Activated B cell treated with CpG ODN at 0.5 μM for 24 hours (primary cell): ENCODE results near the gene MAB21L4. TPM values are rescaled to one million over a fixed set of nuclear protein-coding genes. Genes with fewer than 3 reads are reported as not detected.

ENCODE experiments used
- ATAC-seq: fragments of 200-7000 bp; cut with Tn5 transposase; one replicate; pipeline ENCODE4 v1.10.0; 2021; ENCODE audit warnings: low read depth, mild to moderate bottlenecking, moderate library complexity
- CTCF ChIA-PET: fragments of 350-600 bp; sonication (Branson Sonifier 250); formaldehyde crosslinking; loops from one replicate; lab custom pipeline; 2021; ENCODE audit warnings: antibody characterized with exemption; lab: Charles Lee
- POLR2A ChIA-PET: fragments of 350-600 bp; sonication (Branson Sonifier 250); formaldehyde crosslinking; loops from one replicate; lab custom pipeline; 2021; ENCODE audit warnings: antibody characterized with exemption; lab: Charles Lee
- DNase-seq: peaks from one replicate; pipeline ENCODE4 v3.0.0; 2022
- H3K27ac Mint-ChIP-seq: one replicate; pipeline ENCODE4 v1.8.0; 2020; ENCODE audit warnings: mixed read lengths
- H3K27me3 Mint-ChIP-seq: one replicate; pipeline ENCODE4 v1.8.0; 2021; ENCODE audit warnings: mixed read lengths
- H3K36me3 Mint-ChIP-seq: one replicate; pipeline ENCODE4 v1.8.0; 2021; ENCODE audit warnings: low read depth, mixed read lengths
- H3K4me1 Mint-ChIP-seq: one replicate; pipeline ENCODE4 v1.8.0; 2021; ENCODE audit warnings: mixed read lengths
- H3K4me3 Mint-ChIP-seq: one replicate; pipeline ENCODE4 v1.8.0; 2020; ENCODE audit warnings: mild to moderate bottlenecking, mixed read lengths
- H3K9me3 Mint-ChIP-seq: one replicate; pipeline ENCODE4 v1.8.0; 2020; ENCODE audit warnings: mixed read lengths
- CTCF ChIP-seq: fragments of 200-600 bp; IDR thresholded peaks from one replicate; pipeline ENCODE4 v1.8.0; 2022; ENCODE audit warnings: antibody characterized with exemption, mild to moderate bottlenecking
- intact Hi-C: fragments of 100-400 bp; cut with micrococcal nuclease; formaldehyde crosslinking; loops from one replicate; pipeline ENCODE4 v1.15.1; 2024
- total RNA-seq: library from RNA; stranded (reverse); gene quantifications from 2 replicates; pipeline ENCODE4 v1.2.3, GENCODE V29; 2022

Gene MAB21L4
- total RNA-seq, 1 donor from 2014 or later = not detected

GRCh38 chr2:240857039-240858008 lies 38.6 kb downstream of the MAB21L4 start:
- Mint-ChIP-seq H3K4me1 (no peaks in the 10 kb centered on the region), H3K27me3 (peaks cover 8% of the 10 kb centered on the region), H3K36me3 (no peaks in the 10 kb centered on the region), H3K9me3 (peaks cover 10% of the 10 kb centered on the region), H3K4me3 (no peak overlapping the region), H3K27ac (no peak overlapping the region)
- intact Hi-C loops = no loop called here
- ChIA-PET CTCF (no interaction called here), POLR2A (no interaction called here)
- ATAC-seq (no peak), DNase-seq (no peak)
- TF ChIP-seq CTCF = no peak

- CTCF ChIA-PET = no interaction called here
- Mint-ChIP-seq H3K27ac (no peak overlapping the region), H3K4me3 (no peak overlapping the region), H3K9me3 (peaks cover 10% of the 10 kb centered on the region), H3K27me3 (peaks cover 8% of the 10 kb centered on the region), H3K4me1 (no peaks in the 10 kb centered on the region), H3K36me3 (no peaks in the 10 kb centered on the region)
- TF ChIP-seq CTCF = no peak
- ATAC-seq (no peak), DNase-seq (no peak)
- intact Hi-C loops = no loop called here
- POLR2A ChIA-PET = no interaction called here
Measured at GRCh38 chr2:240856151-240856980, 39.6 kb downstream of the MAB21L4 start.

- intact Hi-C loops = no loop called here
- peaks cover 10% of the 10 kb centered on the region for H3K9me3 Mint-ChIP-seq
Measured at GRCh38 chr2:240855670-240856069, 40.3 kb downstream of the MAB21L4 start.

GRCh38 chr2:240852671-240853314 lies 43.2 kb downstream of the MAB21L4 start:
- POLR2A ChIA-PET = interaction anchor here (0.6 kb wide), 1 partner anchor 490 kb away, joined by 6 read pairs; no protein-coding TSS in a partner anchor
- DNase-seq = no peak
- H3K27ac Mint-ChIP-seq = no peak overlapping the region
- H3K4me1 Mint-ChIP-seq = no peaks in the 10 kb centered on the region
- no peaks in the 10 kb centered on the region for H3K36me3 Mint-ChIP-seq
- no peaks in the 10 kb centered on the region for H3K27me3 Mint-ChIP-seq
- peaks cover 12% of the 10 kb centered on the region for H3K9me3 Mint-ChIP-seq
- no peak for TF ChIP-seq CTCF
- no peak for ATAC-seq
- intact Hi-C loops = loop anchor here (5.0 kb wide), 1 partner anchor 880 kb away; the partner anchor contains the start of gene D2HGDH
- CTCF ChIA-PET = no interaction called here
- no peak overlapping the region for H3K4me3 Mint-ChIP-seq

More at GRCh38 chr2:240855670-240856069, 40.3 kb downstream of the MAB21L4 start:
- no peaks in the 10 kb centered on the region for H3K36me3 Mint-ChIP-seq
- H3K27me3 Mint-ChIP-seq = peaks cover 4% of the 10 kb centered on the region
- ChIA-PET CTCF (no interaction called here), POLR2A (no interaction called here)
- no peaks in the 10 kb centered on the region for H3K4me1 Mint-ChIP-seq
- no peak for TF ChIP-seq CTCF
- H3K27ac Mint-ChIP-seq = no peak overlapping the region
- no peak for ATAC-seq
- no peak overlapping the region for H3K4me3 Mint-ChIP-seq
- DNase-seq = no peak
